Suppressor macrophage treated with lipopolysaccharide for 1 hour (primary cell): ENCODE data around the gene SVEP1.
"Not testable (repeated sequence)": the region's sequence is repeated elsewhere in the genome, so short reads cannot be mapped to it uniquely, and the experiment has no call there.

ENCODE experiments used
- DNase-seq, 3 donors: peaks; one replicate each; pipeline ENCODE4 v3.0.0-alpha.2; 2020 to 2022

SVEP1 gene

DNA sequence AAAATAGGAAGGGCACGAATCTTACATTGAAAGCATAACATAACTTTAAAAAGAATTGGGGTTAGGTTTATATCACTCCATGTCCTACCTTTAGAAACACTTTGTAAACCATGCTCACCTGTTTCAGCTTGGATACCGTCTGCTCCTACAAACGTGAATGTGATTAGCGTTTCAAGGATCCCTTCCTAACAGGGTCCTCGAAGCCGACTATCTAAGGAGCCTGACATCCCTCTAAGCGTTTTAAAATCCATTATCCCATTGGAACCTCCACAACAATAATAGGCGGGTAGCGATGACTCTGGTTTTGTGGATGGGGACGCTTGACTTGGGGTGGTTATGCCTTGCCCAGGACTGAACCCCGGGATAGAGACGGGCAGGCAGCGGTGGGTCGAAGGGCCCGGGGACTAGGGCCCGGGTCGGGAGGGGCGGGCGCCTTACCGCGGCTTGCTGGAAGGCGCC, 937 bp downstream of the SVEP1 start:
- DNase-seq = no peak

- DNase-seq = no peak
These were observed 3.6 kb downstream of the SVEP1 start for GRCh38 chr9:110575945-110576344.

DNA sequence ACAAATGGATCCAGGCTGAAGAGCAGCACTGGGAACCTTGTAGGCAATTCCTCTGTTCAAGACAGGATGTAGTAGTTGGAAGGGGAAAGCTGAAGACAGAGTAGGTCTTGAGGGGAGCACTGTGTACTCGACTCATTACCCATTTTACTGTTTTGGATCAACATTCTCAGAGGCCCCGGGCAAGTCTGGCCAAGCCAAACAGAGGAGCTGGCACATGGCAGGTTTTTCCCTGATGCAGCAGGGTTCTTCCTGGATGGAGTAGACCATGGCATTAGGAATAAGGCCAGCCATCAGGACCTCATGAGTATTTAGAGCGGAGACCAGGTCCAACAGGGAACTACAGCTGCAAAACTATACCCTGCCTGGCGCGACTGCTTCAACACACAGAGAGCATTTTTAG, 4.4 kb downstream of the SVEP1 start:
- no peak for DNase-seq

DNA sequence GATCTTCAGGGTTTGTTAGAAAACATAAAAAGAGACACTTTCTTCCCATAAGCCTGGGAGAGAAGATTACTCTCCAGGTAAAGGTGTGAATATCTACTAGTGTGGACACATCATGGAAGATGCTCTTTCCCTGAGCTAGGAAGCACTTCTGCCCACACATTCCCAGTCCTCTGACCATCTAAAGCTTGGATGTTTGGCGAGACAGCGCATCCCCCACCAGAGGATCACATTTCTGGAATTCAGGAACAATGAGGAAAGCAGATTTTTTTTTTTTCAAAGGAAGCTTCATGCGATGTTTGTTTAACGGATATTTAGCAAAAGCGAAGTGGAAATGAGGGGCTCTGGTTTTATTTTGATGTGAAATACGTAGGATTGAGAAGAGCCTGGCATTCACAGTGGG, 6.2 kb downstream of the SVEP1 start:
- no peak for DNase-seq

GRCh38 chr9:110571801-110572483, 7.6 kb downstream of the SVEP1 start:
- no peak for DNase-seq

DNA sequence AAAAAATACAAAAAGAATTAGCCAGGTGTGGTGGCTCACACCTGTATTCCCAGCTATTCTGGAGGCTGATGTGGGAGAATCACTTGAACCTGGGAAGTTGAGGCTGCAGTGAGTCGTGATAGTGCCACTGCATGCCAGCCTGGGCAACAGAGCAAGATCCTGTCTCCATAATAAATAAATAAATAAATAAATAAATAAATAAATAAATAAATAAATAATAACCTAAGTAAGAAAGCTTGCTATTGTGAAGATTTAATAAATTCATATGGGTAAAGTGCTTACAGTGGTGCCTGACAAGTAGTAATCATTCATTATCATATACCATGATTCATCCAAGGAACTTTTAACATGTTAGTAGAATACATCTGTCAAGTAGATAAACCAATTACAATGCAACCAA, 13.4 kb downstream of the SVEP1 start:
- DNase-seq = no peak

DNA sequence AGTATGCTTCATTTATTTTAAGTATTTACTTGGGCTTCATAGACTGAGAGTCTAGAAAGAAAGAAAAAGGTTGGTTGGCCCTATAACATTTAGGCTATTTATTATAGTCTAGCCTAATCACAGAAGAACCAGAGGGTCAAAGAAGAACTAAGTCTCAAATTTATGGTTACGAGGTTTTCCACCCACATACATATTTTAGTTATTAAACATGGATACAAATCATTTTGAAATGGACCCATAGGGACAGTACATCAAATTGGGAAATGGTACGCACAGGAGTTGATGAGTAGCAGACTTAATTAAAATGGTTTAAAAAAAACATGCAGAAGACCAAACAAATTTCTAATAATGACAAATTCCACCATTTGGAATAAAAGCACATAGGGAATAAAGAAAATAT, 17.7 kb downstream of the SVEP1 start:
- DNase-seq = no peak

DNA sequence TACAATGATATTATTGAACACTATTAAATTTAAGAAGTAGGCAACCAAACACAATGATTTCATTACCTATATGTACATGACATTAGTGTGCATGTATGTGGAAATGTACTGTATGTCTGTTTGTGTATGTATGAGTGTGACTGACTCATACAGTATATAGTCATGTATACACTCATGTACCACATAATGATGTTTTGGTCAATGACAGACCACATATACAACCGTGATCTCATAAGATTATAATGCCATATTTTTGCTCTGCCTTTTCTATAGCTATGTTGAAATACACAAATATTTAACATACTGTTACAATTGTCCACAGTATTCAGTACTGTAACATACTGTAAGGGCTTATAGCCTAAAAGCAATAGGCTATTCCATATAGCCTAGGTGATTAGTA, 19.7 kb downstream of the SVEP1 start:
- DNase-seq = no peak

- DNase-seq = no peak
These were observed 23.8 kb downstream of the SVEP1 start for GRCh38 chr9:110555551-110556331.

DNA sequence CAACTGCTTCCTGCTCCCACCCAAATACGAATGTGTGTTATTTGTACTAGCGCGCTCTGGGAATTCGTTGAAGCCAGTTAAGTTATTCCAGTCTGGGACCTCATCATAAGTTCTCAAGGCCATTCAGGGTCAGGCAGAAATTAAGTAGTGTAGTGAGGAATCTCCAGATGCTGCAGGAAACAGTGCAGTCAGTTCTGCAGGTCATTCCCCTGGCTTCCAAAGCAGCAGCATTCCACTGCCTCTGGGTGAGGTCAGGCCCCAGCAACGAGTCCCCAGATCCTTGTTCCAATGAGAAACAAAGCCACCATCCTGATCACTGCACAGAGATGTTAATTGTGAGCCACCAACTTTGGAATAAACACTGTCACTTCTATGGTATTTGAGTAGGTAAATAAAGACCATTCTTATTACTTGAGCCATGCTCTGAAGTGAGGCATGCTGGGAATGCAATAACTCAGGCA, 33.1 kb downstream of the SVEP1 start:
- DNase-seq = no peak

GRCh38 chr9:110545705-110546104, 33.8 kb downstream of the SVEP1 start:
- DNase-seq = no peak

GRCh38 chr9:110543631-110544051, 35.9 kb downstream of the SVEP1 start:
- no peak for DNase-seq

GRCh38 chr9:110541950-110542349, 37.6 kb downstream of the SVEP1 start:
- no peak for DNase-seq

GRCh38 chr9:110538647-110539041, 40.9 kb downstream of the SVEP1 start:
- no peak for DNase-seq

GRCh38 chr9:110537841-110538646, 41.5 kb downstream of the SVEP1 start:
- no peak for DNase-seq

DNA sequence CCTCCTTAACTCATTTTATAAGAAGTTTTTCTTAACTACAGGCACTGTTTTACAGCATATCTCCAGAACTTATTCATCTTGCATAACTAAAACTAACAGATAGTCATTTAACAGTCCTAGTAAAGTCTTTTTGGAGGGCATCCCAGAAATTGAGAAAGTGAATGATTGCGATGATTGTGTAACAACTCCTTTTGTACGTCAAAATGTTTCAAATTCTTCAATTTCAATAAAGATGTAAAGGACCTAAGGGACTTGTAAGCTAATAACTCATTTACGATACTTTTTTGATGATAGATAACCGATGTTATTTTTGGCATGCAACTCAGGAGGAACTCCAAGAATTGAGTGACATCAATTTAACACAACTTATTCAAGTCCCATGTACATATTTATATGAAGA, 42.7 kb downstream of the SVEP1 start:
- DNase-seq = no peak

DNA sequence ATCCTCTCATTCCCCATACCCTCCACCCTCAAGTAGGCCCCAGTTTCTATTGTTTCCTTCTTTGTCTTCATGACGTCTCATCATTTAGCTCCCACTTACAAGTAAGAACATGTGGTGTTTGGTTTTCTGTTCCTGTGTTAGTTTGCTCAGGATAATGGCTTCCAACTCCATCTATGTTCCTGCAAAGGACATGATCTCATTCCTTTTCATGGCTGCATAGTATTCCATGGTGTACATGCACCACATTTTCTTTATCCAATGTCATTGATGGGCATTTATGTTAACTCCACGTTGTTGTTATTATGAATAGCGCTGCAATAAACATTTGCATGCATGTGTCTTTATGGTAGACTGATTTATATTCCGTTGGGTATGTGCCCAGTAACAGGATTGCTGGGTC, 45.4 kb downstream of the SVEP1 start:
- not testable (repeated sequence) for DNase-seq

DNA sequence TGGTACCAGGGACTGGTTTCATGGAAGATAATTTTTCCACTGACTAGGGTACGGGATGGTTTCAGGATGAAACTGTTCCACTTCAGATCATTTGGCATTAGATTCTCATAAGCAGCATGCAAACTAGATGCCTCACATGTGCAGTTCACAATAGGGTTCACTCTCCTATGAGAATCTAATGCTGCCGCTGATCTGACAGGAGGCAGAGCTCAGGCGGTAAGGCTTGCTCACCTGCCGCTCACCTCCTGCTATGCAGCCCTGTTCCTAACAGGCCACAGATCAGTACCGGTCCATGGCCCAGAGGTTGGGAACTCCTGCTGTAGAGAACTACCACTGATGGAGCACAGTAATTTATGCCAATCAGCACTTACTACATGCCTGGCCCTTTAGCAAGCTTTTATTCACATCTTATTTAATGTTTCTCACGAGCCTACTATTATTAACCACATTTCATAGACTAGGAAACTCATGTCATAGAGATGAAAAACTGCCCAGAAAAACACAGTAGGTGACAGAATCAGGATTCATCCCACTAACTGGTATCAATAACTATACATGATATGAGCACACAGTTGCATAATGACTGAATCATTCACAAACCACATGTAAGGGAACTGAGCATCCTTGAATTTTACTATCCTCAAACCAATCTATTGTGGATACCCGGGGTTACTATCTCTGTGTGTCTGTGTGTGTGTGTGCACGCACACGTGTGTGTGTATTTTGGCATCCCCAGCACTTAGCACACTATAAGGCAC, 46.5 kb downstream of the SVEP1 start:
- no peak for DNase-seq

- DNase-seq = no peak
These were observed 47.8 kb downstream of the SVEP1 start for GRCh38 chr9:110531776-110532175.

- DNase-seq = peak in 2 of 3 donors; percentile 7 to 20
These were observed 48.3 kb downstream of the SVEP1 start for GRCh38 chr9:110531241-110531640.

GRCh38 chr9:110528645-110529044, 50.9 kb downstream of the SVEP1 start:
- no peak for DNase-seq

DNA sequence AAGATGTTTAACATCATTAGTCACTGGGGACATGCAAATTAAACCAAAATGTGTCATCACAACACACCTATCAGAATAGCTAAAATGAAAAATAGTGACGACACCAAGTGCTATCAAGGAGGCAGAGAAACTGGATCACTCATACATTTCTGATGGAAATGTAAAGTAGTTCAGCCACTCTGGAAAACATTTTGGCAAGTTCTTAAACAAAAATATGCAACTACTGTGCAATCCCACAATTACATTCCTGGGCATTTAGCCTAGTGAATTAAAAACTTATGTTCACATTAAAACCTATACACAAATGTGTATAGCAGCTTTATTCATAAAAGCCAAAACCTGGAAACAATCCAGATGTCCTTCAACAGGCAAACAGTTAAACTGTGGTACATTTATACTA, 53.1 kb downstream of the SVEP1 start:
- no peak for DNase-seq

DNA sequence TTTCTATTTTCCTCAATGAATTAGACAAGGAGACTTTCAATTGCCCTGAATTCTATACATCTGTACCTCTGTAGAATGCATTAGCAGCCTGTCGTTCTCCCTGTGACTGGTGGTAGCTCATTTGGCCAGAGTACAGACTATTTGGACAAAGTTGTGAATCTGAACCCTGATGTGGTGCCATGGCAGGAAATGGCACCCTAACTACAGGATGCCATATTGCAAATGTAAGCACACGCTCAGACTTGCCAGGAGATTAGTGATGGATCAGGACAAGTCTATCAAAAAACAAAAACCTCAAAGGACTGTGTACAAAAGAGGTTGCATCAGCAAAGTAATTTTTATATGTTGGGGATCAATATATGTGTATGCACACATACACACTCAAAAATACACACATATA, 58.3 kb downstream of the SVEP1 start:
- DNase-seq = no peak
